ENCODE measurements around the gene DCXR. TPM values are rescaled to one million over a fixed set of nuclear protein-coding genes. Genes with fewer than 3 reads are reported as not detected.
A peak's percentile ranks its signal among the peaks of the same experiment; 100 is the strongest.

DCXR gene
- total and polyA plus RNA-seq, 2 of the 13 experiments (the other 11 are each of a cell fraction or from before 2014, with no cell fraction given), result 287 to 311 TPM

DNA sequence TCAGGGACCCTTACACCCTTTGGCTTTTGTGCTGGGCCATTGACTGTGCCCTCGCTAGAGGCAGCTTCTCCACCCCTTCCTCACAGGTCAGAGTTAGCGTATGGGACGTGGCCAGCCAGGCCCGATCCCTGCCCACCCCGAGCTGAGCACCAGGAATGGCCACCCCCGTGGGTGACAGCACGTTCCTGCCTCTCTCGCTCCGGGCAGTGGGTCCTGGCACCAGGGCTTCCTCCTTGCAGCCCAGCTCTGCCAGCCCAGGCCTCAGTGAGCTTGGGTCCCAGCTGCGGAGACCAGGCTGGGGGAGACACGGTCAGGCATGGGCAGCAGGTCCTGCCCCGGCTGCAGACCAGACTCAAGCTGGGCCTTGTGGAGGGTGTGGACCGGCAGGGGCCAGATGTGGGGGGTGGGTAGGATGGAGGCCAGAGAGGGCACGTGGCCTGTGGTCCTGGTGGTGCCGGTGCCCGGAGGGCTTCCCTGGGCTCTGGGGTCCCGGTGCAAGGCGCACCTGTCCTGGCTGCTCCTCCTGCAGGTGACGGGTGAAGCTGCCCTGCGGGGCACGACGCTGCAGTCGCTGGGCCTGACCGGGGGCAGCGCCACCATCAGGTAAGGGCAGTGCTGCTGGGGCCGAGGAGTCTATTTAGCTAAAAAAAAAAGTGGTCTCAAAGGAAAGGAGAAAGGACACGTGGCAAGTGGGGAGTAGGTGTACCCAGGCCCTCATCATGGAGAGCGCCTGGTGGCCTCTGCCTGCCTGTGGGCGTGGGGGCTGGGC, 41.9 kb downstream of the DCXR start (continued):
- TF ChIP-seq, protein P1, sequence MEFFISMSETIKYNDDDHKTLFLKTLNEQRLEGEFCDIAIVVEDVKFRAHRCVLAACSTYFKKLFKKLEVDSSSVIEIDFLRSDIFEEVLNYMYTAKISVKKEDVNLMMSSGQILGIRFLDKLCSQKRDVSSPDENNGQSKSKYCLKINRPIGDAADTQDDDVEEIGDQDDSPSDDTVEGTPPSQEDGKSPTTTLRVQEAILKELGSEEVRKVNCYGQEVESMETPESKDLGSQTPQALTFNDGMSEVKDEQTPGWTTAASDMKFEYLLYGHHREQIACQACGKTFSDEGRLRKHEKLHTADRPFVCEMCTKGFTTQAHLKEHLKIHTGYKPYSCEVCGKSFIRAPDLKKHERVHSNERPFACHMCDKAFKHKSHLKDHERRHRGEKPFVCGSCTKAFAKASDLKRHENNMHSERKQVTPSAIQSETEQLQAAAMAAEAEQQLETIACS (CRISPR knock-in tag; IDR thresholded peaks at IDR 0.05), result no peak
- TF ChIP-seq SATB2 (CRISPR knock-in tag; IDR thresholded peaks at IDR 0.05), result no peak
- TF ChIP-seq NFYC (CRISPR knock-in tag; IDR thresholded peaks at IDR 0.05), result no peak; the same call in 1 of the 2 replicates
- peak; percentile 67; the same call in 1 of the 2 replicates for TF ChIP-seq RCOR2 (CRISPR knock-in tag; IDR thresholded peaks at IDR 0.05)
- TF ChIP-seq KLF15 (CRISPR knock-in tag; IDR thresholded peaks at IDR 0.05; ENCODE audit: borderline replicate concordance), result no peak
- TF ChIP-seq, protein P2, sequence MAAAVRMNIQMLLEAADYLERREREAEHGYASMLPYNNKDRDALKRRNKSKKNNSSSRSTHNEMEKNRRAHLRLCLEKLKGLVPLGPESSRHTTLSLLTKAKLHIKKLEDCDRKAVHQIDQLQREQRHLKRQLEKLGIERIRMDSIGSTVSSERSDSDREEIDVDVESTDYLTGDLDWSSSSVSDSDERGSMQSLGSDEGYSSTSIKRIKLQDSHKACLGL (CRISPR knock-in tag; IDR thresholded peaks at IDR 0.05), result peak; percentile 86
- TF ChIP-seq, protein P3, sequence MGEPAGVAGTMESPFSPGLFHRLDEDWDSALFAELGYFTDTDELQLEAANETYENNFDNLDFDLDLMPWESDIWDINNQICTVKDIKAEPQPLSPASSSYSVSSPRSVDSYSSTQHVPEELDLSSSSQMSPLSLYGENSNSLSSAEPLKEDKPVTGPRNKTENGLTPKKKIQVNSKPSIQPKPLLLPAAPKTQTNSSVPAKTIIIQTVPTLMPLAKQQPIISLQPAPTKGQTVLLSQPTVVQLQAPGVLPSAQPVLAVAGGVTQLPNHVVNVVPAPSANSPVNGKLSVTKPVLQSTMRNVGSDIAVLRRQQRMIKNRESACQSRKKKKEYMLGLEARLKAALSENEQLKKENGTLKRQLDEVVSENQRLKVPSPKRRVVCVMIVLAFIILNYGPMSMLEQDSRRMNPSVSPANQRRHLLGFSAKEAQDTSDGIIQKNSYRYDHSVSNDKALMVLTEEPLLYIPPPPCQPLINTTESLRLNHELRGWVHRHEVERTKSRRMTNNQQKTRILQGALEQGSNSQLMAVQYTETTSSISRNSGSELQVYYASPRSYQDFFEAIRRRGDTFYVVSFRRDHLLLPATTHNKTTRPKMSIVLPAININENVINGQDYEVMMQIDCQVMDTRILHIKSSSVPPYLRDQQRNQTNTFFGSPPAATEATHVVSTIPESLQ (CRISPR knock-in tag; conservative IDR thresholded peaks at IDR 0.05), result 0 out of 2 replicates have a peak, but pooled peaks have one; percentile 58
- TF ChIP-seq ZNF230 (CRISPR knock-in tag; IDR thresholded peaks at IDR 0.05), result peak; percentile 57; the same call in 1 of the 2 replicates
- peak; percentile 16; the same call in 1 of the 2 replicates for TF ChIP-seq JUN (CRISPR knock-in tag; IDR thresholded peaks at IDR 0.05)
- no peak; the same call in 1 of the 2 replicates for TF ChIP-seq HOXA5 (CRISPR knock-in tag; IDR thresholded peaks at IDR 0.05)
- TF ChIP-seq ESRRA (CRISPR knock-in tag; IDR thresholded peaks at IDR 0.05; ENCODE audit: low read depth), result no peak
- TF ChIP-seq ZNF777 (CRISPR knock-in tag; IDR thresholded peaks at IDR 0.05), result no peak
- peak; percentile 38 for TF ChIP-seq KLF11 (CRISPR knock-in tag; IDR thresholded peaks at IDR 0.05)
- no peak for TF ChIP-seq RFX3 (CRISPR knock-in tag; IDR thresholded peaks at IDR 0.05)
- TF ChIP-seq, protein P4, sequence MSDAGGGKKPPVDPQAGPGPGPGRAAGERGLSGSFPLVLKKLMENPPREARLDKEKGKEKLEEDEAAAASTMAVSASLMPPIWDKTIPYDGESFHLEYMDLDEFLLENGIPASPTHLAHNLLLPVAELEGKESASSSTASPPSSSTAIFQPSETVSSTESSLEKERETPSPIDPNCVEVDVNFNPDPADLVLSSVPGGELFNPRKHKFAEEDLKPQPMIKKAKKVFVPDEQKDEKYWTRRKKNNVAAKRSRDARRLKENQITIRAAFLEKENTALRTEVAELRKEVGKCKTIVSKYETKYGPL (CRISPR knock-in tag; IDR thresholded peaks at IDR 0.05), result no peak; the same call in 1 of the 2 replicates
- TF ChIP-seq, protein P5, sequence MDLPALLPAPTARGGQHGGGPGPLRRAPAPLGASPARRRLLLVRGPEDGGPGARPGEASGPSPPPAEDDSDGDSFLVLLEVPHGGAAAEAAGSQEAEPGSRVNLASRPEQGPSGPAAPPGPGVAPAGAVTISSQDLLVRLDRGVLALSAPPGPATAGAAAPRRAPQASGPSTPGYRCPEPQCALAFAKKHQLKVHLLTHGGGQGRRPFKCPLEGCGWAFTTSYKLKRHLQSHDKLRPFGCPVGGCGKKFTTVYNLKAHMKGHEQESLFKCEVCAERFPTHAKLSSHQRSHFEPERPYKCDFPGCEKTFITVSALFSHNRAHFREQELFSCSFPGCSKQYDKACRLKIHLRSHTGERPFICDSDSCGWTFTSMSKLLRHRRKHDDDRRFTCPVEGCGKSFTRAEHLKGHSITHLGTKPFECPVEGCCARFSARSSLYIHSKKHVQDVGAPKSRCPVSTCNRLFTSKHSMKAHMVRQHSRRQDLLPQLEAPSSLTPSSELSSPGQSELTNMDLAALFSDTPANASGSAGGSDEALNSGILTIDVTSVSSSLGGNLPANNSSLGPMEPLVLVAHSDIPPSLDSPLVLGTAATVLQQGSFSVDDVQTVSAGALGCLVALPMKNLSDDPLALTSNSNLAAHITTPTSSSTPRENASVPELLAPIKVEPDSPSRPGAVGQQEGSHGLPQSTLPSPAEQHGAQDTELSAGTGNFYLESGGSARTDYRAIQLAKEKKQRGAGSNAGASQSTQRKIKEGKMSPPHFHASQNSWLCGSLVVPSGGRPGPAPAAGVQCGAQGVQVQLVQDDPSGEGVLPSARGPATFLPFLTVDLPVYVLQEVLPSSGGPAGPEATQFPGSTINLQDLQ (CRISPR knock-in tag; IDR thresholded peaks at IDR 0.05), result peak; percentile 16; the same call in 1 of the 2 replicates
- peak; percentile 47; the same call in 1 of the 2 replicates for TF ChIP-seq BORCS8-MEF2B (CRISPR knock-in tag; IDR thresholded peaks at IDR 0.05)
- TF ChIP-seq, protein P6, sequence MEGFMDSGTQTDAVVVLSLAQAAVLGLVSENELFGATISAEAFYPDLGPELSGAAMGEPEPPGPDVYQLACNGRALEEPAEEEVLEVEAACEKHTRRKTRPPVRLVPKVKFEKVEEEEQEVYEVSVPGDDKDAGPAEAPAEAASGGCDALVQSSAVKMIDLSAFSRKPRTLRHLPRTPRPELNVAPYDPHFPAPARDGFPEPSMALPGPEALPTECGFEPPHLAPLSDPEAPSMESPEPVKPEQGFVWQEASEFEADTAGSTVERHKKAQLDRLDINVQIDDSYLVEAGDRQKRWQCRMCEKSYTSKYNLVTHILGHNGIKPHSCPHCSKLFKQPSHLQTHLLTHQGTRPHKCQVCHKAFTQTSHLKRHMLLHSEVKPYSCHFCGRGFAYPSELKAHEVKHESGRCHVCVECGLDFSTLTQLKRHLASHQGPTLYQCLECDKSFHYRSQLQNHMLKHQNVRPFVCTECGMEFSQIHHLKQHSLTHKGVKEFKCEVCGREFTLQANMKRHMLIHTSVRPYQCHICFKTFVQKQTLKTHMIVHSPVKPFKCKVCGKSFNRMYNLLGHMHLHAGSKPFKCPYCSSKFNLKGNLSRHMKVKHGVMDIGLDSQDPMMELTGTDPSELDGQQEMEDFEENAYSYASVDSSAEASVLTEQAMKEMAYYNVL (CRISPR knock-in tag; IDR thresholded peaks at IDR 0.05; ENCODE audit: borderline replicate concordance), result peak; percentile 72
- no peak; the same call in 1 of the 2 replicates for TF ChIP-seq YEATS2 (CRISPR knock-in tag; IDR thresholded peaks at IDR 0.05; ENCODE audit: borderline replicate concordance)
- TF ChIP-seq HES4 (CRISPR knock-in tag; IDR thresholded peaks at IDR 0.05; ENCODE audit: borderline replicate concordance), result no peak; the same call in 1 of the 2 replicates
